NCI-H446 treated with DMSO at 0.1 percent for 48 hours (cell line): ENCODE results near the gene ST7.
"Not testable (repeated sequence)": the region's sequence is repeated elsewhere in the genome, so short reads cannot be mapped to it uniquely, and the experiment has no call there.

Experiments used
- DNase-seq: peaks from one replicate; lab custom pipeline; 2025; lab: John Stamatoyannopoulos, UW

Gene ST7

DNA sequence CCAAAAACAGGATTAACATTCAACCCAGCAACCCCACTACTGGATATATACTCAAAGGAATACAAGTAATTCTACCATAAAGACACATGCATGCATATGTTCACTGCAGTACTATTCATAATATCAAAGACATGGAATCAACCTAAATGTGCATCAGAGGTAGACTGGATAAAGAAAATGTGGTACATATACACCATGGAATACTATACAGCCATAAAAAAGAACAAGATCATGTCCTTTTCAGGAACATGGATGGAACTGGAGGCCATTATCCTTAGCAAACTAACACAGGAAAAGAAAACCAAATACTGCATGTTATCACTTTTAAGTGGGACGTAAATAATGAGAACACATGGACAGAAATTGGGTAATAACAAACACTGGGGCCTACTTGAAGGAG lies 77.5 kb downstream of the ST7 start:
- not testable (repeated sequence) for DNase-seq

DNA sequence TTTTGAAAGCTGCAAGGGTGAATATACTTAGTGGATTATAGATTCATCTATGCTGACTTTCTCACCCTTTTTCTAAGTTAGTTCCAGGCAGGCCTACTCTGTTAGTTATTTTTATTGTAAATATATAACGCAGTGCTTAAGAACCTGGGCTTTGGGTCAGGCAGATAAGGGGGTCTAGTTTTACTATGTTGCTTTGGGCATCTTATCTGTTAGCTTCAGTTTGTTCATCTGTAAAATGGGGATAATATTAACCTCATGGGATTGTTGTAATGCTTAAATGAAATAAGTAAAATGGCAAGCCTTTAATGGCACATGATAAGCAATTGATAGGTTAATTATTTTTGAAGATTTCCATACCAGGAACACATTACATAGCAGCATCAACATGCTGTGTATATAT lies 79.5 kb downstream of the ST7 start:
- DNase-seq, result no peak

DNA sequence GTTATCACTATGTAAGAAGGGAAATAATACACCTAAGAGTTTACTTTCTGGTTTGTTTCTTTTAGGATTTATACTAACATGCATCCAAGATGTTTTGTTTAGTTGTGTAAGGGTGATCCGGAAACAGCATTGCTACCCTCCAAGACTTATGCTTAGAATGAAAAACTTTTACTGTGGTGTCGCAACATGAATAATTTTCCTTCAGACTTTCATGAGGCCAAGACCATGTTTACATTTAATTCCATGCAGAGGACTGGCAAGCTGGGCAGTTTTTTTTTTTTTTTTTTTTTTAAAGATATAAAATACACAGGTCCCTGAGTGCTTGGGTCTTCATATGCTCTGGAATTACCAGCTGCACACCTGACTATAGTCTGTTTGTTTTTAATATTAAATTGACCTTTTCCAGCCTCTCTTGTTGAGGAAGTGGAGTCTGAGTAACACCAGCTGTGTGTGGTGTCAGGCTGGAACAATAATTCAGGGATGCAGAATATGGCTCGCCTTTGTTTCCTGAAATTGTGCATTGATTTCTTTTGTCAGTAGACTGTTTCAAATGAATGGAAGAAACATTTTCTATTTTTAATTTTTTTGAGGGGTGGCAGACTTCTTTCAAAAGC lies 81.7 kb downstream of the ST7 start:
- no peak for DNase-seq

DNA sequence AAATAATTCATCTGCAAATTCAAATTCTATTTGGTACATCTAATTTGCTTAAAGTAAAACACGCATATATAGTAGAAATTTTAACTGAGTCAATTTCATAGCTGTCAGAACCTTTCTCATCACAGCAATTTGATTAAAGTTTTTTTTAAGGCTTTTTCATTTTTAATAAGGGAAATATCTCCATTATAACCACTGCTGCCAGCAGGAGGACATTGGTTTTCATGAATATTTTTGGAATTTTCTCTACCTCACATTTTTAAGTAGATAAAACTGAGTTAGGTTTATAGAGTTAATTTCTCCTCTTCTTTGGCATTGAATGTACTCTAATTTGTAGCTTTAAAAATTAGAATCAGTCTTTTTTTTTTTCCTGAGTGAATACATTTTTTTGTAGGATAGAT lies 82.2 kb downstream of the ST7 start:
- DNase-seq, result no peak

DNA sequence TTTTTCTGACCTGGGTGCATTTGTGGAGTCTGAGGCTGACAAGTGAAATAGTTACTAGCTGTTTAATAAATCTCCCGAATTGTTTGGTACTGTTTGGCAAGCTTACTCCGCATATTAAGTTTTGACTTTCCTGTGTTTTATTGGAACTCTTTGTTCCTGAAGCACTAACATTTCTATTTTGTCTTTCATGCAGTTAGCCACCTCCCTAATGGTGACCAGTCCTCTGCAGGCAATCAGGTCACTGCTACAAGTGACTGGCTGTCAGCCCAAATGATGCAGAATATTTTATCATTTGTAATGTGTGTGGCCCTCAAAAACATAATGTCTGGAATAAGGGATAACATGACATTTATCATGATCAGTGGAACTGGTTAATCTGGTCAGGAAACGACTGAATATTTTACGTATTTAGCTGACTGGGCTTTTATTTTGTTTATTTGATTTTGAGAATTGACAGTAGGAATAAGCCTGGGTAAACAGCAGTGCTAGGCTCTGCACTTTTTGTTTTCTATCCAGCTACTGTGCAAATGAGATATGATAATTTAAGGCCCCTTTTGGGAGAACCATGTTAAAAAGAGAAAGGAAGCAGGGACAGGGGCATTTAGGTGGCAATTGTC lies 82.9 kb downstream of the ST7 start:
- no peak for DNase-seq

DNA sequence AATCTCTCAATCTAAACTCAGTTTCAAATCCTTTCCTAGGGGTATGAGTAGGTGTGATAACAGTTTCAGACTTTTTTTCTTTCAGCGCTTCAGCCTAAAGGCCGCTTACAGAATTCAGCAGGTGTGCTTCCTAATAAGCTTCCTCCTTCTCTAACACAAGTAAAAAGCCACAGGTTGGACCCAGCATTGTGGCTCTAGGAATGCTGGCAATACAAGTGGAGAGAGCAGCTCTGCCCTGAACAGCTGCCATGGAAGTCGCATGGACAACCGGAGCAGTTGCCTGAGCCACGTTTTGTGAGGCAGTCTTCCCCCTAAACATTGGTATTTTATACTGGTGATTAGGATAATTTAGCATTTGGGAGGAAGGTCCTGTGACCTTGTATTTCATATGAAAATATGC lies 83.5 kb downstream of the ST7 start:
- no peak for DNase-seq

DNA sequence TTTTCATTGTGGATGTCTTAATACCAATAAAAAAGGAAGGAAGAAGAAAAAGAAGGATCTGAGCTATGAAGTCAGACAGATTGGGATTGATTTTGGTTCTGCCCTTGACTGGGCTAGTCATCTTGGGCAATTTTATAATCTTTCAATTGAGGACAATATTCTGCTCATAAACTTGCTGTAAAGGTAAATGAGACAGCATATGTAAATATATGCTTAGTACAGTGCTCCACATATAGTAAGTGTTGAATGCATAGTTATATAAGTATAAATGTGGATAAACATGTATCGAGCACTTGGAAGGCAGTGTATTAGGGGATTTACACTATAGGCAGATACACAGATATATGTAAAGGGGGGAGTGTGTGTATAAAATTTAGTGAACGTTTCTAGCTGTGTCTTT lies 85.1 kb downstream of the ST7 start:
- DNase-seq, result no peak

DNA sequence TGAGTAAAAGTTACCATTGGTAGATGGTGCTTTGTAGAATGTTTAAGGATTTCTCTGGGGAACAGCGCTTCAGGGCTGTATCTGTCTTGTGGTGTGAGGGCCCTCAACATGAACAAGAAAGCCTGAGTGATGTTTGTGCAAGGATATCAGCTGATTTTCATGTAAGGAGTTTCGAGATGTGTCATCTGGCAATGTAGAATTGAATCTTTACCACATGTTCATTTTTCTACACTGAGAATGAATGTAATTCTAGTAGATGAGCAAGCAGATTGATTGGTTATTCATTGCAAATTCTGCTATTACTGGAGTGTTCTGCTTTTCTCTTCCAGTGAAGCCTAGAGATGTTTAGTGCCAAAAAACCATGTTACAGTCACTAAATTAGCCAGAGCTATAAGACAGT lies 87.7 kb downstream of the ST7 start:
- DNase-seq, result no peak

DNA sequence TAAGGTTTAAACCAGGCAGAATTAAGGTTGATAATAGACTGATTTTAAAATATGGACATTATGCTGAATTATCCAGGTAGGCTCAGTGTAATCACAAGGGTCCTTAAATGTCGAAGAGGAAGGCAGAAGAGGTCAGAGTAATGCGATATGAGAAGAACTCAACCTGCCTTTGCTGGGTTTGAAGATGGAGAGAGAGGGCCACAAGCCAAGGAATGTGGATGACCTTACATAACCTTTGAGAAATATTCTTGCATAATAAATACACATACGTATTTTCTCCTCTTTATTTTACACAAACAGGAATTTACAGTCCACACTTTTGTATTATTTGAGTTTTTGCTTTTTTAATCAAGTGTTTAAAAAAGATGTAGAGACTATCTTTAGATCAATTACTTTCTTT lies 88.5 kb downstream of the ST7 start:
- DNase-seq, result no peak

DNA sequence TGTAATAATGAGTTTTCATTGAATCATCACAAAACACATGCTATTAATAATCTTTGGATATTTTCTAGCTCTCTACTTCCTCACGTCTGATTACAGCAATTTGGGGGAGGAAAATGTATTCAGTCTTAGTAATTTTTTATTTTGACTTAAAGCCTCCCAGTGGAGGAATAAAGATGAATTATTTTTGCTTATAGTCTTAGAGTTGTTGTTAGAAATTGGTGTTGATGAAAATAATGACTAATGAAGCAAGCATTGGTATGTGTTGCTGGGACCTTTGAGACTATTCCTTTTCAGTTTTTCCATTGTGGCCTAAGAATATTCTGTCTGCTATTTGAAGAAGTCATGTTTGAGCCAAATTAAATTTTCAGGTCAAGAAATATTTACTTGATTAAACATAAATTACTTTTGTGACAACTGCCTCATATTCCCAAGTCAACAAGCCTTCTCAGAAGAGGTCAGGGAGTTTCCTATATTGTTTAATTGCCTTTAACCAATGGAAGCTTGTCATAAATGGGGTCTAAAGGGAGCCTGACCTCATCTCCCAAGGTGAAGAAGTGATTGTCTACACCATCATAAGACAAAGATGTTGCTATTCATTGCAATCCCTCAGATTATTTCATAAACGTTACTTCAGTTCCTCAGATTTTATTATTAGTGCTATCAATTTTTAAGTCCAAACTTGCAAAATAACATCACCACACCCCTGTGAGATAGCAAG lies 90.0 kb downstream of the ST7 start:
- no peak for DNase-seq

DNA sequence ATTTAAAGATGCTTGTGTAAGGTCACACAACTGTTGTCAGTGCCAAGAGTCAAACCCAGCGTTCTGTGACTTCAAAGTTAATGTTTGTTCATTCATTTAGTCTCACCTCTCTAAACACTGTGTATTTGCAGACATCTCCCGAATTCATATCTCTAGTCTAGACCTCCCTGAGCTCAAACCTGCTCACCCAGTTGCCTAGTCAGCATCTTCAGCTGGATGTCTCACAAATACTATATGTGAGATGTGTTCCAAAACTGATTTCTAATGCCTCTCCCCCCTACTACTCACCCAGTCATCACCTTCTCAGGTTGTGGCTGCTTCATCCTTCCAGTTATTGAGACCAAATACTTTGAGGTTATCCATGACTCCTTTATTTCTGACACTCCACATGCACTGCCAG lies 91.4 kb downstream of the ST7 start:
- no peak for DNase-seq

DNA sequence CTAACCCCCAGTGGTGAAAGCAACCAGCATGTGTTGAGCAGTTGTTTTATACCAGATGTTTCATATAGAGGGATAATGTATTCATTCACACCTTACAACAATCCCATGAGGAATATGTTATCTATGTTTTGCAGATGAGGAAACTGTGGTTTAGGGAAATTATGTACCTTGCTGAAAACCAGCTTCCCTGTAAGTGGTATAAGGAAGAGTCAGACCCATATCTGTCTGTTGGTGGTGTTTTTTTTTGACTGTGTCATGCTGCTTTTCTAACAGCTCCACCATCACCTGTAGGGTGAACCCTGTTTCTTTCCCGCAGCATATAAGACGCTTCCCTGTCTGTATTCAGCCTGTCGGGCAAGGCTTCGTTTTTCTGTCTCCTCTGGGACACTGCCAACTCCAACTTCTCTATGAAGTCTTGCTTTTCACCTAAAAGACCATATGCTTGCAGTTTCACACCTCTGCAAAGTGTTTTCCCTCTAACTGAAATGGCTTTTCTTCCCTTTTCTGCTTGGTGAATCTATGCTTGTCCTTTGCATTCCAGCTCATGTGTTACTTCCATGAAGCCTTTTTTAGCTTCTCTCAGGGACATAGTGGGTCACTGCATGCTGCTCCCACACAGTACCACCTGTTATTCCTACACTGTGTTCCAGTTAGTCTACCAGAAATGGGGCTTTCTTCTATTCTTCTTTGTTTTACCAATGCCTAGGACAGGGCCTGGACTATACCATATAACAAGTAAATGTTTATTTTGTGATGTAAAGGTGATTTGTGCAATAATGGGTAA lies 92.8 kb downstream of the ST7 start:
- no peak for DNase-seq

DNA sequence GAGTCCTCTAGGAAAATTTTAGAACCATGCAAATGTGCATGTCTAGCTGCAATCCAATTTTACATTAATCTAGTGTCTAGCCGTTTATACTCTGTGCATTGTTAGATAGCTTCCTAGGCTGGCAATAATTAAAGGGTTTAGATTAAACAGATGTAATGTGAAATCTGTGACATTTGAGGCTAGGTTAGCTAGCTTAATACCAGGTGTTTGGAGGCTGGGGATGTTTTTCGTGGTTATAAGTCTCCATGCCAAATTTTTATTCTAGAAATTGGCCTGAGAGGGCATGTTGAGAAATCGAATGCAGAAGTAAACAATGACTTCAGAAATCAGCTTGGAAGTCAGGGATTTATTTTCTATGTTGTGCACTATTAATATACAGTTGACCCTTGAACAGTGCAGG lies 94.2 kb downstream of the ST7 start:
- no peak for DNase-seq

DNA sequence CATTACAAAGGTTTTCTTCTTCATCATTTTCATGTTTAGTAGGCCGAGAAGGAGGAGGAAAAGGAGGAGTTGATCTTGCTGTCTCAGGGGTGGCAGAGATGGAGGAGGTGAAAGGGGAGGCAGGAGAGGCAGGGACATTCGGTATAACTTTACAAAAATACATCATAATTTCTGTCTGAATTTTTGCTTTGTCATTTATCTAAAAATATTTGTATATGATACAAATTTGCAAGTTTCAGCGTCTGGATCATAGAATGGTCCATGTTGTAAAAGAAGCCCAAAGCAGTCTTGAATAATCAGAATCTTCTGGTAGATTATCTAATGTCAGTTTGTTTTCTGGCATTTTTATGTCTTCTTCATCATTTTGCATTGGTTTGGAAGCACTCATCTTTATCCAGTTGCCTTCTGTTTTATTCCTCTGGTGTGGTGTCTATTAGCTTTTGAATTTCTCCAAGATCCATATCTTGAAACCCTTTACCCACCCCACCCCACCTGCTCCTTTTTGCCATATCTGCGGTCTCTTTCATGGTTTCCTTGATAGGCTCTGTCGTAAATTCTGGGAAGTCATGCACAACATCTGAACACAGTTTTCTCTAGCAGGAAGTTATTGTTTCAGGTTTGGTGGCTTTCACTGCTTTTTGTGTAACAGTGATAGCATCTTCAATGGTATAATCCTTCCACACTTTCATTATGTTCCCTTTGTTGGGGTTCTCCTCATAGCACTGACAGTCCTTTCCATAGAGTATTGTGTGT lies 95.0 kb downstream of the ST7 start:
- DNase-seq, result no peak

DNA sequence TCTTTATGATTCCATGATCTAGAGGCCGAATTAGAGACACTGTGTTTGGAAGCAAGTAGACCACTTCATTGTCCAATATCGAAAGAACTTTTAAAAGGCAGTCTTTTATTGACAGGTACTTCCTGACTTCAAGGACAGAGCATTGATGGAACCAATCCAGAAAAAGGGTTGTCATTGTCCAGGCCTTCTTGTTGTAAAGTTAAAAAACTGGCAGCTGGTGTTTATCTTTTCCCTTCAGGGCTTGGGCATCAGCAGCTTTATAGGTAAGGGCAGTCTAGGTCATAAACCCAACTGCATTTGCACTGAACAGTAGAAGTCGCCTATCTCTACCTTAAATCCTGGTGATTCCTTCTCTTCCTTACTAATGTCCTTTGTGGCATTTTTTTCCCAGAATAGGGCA lies 95.6 kb downstream of the ST7 start:
- DNase-seq, result no peak

DNA sequence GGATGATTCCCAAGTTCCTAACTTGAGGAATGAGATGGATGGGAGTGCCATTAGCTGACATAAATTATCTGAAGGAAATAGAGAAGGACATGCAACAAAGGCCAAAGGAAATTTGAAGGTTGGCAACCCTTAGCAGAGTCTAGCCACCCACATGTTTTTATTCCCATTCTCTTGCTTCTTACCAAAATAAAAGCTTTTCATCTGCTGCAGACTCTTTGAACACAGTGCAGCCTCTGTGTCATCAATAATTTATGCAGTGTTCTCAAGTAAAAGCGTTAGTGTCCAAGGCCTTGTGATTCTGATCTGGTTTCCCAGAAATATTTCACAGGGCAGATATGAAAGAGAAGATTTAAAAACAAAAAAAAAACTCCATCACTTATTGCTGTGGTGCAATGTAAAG lies 98.5 kb downstream of the ST7 start:
- DNase-seq, result no peak

DNA sequence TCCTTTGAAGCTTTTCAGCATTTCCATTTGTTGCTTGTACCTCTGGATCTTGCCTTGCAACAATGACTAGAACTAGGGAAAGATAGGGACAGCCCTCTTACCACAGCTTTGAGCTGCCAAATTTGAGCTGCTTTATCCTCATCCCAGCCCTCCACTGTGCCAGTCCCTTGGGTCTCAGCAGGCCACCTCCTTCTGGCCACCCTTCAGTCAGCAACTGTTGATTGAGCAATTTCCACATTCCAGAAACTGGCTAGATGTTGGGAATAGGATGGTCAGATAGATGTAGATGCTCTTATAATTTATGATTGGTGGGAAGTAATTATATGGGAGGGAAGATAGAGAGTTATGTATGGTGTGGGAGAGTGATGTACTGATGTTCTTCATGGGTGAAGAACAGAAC lies 100.1 kb downstream of the ST7 start:
- no peak for DNase-seq

DNA sequence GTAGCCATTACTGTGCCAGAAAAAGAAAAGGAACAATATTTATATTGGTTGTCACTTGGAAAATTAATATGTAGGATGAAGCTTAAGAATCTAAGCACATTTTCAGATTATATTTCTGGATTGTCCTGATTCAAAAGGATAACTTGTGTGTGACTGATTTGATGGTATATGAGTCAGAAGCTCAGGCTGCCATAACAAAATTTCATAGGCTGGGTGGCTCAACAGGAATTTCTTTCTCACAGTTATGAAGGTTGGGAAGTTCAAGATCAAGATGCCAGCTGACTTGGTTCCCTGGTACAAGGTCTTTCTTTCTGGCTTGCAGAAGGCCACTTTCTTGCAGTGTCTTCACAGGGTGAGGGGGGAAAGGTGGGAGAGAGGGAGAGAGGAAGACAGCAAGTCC lies 108.5 kb downstream of the ST7 start:
- no peak for DNase-seq

DNA sequence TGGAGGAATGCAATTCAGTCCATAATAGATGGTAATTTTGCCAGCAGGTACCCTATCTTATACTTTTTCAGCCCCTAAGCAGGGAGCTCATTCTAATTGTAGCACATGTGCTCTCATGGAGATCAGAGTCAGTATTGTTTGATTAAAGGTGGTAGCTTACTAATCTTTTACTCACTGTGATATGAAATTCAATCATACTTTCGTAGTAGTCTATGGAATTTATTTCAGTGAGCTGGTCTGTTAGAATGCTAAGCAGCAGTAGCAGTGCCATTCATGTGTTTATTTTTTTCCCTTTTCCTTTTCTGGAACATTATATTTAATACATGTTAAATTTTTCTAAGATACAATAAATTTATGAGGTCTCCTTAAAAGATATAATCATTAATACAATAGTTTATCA lies 109.0 kb downstream of the ST7 start:
- DNase-seq, result no peak

DNA sequence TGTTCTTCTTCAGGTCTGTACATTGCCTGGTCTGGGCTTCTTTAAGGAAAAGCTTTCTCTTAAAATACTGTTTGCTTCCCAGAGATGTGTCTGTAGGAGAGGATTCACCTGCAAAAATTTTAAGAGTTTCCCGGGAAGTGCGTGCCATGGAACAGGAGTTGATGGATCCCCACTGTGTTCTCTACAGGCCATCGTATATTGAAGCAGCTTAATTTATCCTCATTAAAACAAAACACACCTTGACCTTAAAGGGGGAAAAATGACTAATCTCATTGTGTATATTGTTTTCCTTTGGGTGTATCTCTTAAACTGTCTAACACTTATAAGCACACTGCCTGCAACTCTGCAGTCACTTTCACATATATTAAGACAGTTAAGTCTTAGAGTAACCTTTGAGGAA lies 111.4 kb downstream of the ST7 start:
- DNase-seq, result no peak

DNA sequence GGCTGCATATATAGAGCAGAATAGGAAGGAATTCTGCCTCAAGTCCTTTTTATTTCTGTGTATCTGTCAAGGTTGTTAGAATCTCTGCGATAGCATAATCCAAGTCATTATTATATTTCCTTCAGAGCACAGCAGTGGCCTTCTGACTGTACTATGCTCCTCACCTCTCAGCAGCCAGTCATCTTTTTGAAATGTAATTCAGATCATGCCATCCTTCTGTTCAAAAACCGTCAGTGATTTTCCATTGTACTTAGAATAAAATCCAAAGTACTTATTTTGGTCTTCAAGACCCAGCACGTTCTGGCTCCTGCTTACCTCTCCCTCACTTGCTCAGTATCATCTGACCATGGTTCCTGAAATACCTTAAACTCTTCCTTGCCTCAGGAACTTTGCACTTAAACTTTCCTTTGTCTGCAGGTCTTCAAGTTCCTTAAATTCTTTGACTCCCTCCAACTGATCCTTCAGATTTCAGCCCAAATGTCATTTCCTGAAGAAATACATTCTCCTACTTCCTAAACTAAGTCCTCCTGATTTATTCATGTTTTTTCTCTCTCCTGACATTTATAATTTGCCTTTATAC lies 112.4 kb downstream of the ST7 start:
- DNase-seq, result no peak

DNA sequence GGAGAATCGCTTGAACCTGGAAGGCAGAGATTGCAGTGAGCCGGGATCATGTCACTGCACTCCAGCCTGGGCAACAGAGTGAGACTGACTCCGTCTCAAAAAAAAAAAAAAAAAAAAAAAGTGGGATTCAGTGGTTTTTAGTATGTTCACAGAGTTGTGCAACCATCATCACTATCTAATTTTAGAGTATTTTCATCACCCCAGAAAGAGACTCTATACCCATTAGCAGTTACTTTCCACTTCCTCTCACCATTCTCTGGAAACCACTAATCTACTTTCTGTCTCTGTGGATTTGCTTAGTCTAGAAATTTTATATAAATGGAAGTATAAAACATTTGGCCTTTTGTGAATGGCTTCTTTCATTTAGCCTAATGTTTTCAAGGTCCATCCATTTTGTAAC lies 113.4 kb downstream of the ST7 start:
- DNase-seq, result no peak
